ENCODE measurements around the gene THOC6.
A peak's percentile ranks its signal among the peaks of the same experiment; 100 is the strongest.

Gene THOC6

DNA sequence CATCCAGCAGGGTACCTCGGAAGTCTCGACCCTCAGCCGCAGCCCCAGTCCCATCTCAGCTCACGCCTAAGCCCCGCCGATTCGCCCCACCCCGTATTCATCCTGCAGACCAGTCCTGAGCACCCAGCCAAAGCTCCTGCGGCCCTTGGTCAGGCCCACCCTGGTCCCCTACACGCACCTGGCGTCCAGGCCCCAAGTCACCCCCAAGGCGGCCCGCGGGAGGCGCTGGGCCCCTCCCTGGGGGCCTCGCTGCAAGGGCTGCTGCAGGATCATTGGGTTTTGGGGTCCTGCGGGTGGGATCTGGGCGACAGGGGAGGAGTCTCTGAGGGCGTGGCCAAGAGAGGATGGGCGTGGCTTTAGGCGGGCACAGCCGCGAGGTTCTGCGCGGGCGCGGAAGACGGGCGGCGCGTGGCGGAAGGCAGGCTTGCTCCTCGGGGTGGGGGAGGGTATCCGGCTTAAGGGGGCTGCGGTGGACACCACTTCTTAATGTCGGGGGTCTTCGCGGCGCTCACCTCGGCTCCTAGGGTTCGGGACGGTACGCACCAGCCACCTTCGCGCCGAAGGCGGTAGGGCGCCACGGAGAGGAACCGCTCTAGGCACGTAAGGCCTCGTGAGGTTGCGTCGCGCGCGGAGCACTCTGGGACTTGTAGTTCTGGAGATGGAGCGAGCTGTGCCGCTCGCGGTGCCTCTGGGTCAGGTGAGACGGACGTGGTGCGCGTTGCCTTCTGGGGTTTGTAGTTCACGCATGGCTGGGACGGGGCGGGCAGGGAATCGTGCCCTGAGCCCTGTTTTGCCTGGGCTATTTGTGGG, at the start of gene THOC6, which contains the start of gene HCFC1R1:
TSS of gene THOC6 (plus strand) at position 367 of the 810 bp plus-strand sequence. CDS start at position 659, 292 bp downstream.
TSS of gene HCFC1R1 (minus strand) at position 274 of the 810 bp plus-strand sequence. CDS start at position 273, 1 bp downstream.
- DNase-seq (ENCODE audit: low read depth): peak; percentile 95
- H3K4me3 ChIP-seq (ENCODE audit: low read length): peak within 1 kb of the TSS; percentile 64
- TF ChIP-seq, protein P1, sequence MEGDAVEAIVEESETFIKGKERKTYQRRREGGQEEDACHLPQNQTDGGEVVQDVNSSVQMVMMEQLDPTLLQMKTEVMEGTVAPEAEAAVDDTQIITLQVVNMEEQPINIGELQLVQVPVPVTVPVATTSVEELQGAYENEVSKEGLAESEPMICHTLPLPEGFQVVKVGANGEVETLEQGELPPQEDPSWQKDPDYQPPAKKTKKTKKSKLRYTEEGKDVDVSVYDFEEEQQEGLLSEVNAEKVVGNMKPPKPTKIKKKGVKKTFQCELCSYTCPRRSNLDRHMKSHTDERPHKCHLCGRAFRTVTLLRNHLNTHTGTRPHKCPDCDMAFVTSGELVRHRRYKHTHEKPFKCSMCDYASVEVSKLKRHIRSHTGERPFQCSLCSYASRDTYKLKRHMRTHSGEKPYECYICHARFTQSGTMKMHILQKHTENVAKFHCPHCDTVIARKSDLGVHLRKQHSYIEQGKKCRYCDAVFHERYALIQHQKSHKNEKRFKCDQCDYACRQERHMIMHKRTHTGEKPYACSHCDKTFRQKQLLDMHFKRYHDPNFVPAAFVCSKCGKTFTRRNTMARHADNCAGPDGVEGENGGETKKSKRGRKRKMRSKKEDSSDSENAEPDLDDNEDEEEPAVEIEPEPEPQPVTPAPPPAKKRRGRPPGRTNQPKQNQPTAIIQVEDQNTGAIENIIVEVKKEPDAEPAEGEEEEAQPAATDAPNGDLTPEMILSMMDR (conservative IDR thresholded peaks at IDR 0.05; ENCODE audit: low read depth, low read length): no peak

DNA sequence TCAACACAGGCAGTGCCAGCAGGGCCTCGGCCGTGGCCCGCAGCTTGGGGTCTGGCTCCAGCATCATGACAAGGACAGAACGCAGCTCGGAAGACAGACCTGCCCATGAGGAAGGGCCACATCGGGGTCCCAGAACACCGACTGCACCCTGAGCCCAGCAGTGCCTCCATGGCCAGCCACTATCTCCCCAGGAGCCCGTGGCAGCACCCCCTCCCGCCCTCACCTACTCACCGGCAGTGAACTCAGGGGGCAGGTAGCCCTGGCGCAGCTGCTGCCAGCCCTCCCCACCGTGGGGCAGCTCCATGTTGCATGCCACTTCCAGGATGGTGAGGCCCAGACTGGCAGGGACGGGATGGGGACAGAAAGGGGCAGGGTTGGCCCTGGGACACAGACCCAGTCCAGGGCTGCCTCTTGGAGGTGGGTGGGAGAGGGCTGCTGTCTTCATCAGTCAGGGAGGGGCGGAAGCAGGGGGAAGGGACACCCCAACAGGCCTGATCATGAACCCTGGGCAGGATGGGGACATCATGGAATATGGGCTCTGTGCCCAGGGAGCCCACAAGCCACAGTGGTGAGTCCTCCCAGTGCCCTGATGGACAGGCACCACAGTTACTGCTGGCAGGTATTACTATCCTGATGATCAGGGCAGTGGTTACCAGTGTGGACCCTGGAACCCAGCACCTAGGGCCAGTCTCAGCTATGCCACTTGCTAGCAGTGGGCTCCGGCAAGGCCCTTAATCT, 49.3 kb upstream of the THOC6 start:
- no peak overlapping the region for H3K4me3 ChIP-seq (ENCODE audit: low read length)
- TF ChIP-seq, protein P1 (conservative IDR thresholded peaks at IDR 0.05; ENCODE audit: low read depth, low read length): no peak
- no peak for DNase-seq (ENCODE audit: low read depth)

DNA sequence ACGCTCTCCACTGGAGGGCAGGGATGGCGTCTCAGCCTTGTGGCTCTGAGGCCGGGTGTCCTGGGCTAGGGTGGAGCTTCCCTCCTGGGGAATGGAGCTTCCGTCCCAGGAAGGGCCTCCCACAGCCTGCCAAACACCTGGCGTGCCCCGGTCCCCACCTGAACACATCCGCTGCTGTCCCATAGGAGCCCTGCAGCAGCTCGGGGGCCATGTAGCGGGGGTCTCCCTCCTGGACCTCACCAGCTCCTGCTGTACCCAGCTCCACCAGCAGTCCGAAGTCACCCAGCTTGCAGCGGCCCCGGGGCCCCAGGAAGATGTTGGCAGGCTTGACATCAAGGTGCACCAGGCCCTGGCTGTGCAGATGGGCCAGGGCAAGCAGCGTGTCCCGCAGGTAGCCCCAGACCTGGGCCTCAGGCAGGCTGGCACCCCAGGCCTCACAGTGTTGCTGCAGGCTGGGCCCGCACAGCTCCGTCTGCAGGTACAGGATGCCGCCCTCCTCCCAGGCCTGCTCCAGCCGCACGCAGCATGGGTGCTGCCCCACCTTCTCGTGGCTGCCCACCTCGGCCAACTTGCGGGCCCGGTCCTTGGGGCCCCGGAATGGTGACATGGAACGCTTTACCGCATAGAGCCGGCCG, 48.6 kb upstream of the THOC6 start:
- no peak overlapping the region for H3K4me3 ChIP-seq (ENCODE audit: low read length)
- DNase-seq (ENCODE audit: low read depth): no peak
- TF ChIP-seq, protein P1 (conservative IDR thresholded peaks at IDR 0.05; ENCODE audit: low read depth, low read length): no peak

DNA sequence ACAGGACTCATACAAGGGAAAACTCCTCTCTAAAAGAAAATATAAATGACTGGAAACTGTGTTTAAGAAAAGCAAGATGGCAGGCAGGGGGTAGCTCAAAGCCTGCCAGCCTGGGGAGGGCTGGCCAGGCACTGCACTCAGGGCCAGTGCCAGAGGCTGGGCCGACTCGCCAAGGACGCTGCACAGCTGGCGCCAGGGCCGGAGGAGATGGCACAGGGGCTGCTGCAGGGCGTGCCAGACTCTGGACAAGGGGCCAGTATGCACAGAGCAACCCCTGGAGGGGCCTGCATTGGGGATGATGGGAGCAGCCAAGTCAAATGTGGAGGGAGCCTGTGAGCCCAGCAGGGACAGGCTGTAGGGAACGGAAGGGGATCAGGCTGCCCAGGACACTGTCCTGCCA, 47.6 kb upstream of the THOC6 start:
- H3K4me3 ChIP-seq (ENCODE audit: low read length): no peak overlapping the region
- TF ChIP-seq, protein P1 (conservative IDR thresholded peaks at IDR 0.05; ENCODE audit: low read depth, low read length): no peak
- DNase-seq (ENCODE audit: low read depth): no peak

DNA sequence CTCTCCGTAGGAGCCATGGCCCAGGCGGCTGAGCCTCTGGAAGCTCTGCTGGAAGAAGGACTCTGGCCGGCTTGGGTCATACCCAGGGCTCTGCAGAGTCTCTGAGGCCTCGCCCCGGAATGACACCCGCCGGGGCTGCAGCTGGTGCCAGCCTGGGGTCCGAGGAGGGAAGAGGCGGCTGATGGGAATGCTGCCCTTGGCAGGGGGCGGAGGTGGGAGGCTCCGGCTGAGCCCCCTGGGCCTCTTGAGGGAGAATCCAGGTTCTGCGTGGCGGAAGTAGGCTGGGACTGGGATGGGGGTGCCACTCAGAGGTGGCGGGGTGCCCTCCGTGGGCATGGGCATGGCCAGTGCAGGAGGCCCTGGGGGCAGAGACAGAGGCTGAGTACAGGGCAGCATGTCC, 47.2 kb upstream of the THOC6 start:
- H3K4me3 ChIP-seq (ENCODE audit: low read length): no peak overlapping the region
- DNase-seq (ENCODE audit: low read depth): no peak
- TF ChIP-seq, protein P1 (conservative IDR thresholded peaks at IDR 0.05; ENCODE audit: low read depth, low read length): no peak

DNA sequence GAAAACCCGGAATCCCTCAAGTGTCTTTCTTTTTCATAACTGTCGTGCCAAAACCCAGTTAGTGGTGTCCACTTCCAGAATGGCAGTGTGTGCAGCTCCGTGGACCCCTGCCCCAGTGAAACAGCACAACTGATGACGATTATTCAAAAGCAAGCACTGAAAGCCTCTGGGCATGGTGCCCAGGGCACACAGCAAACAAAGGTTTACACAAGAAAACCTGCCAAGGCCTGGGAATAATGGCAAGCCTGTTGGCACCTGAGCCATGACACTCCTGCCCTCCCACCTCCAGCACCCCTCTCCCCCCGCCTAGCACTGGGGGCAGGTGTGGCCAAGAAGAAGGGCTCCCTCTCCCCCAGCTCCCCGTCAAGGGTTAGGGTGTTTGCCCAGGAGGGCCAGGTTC, 46.4 kb upstream of the THOC6 start:
- TF ChIP-seq, protein P1 (conservative IDR thresholded peaks at IDR 0.05; ENCODE audit: low read depth, low read length): no peak
- H3K4me3 ChIP-seq (ENCODE audit: low read length): no peak overlapping the region
- DNase-seq (ENCODE audit: low read depth): no peak
